Panc1 (cell line): ENCODE measurements around the gene ARHGAP6. TPM values are rescaled to one million over a fixed set of nuclear protein-coding genes. Genes with fewer than 3 reads are reported as not detected.

ENCODE experiments used
- ATAC-seq: fragments of 200-7000 bp; cut with Tn5 transposase; 2 replicates; pipeline ENCODE4 v1.9.1; 2020; ENCODE audit warnings: mild to moderate bottlenecking, moderate library complexity
- BruUV-seq: library from RNA; stranded (reverse); fragments of 400-500 nt; replicated peaks from 2 replicates; lab custom pipeline; 2021; lab: Mats Ljungman, UMichigan
- CTCF ChIA-PET: fragments of 300-600 bp; sonication (Branson Sonifier 250); formaldehyde crosslinking; loops from one replicate; lab custom pipeline; 2022; ENCODE audit warnings: antibody characterized with exemption; lab: Charles Lee
- POLR2A ChIA-PET: fragments of 300-600 bp; sonication (Branson Sonifier 250); formaldehyde crosslinking; loops from one replicate; lab custom pipeline; 2022; ENCODE audit warnings: antibody characterized with exemption; lab: Charles Lee
- DNase-seq: peaks from one replicate; pipeline ENCODE4 v3.0.0-alpha.2; 2010; ENCODE audit warnings: low read depth, low spot score
- H3K27ac ChIP-seq: 2 replicates; pipeline ENCODE4 v1.5.1; 2011; ENCODE audit warnings: mild to moderate bottlenecking, low read length, inconsistent platforms
- H3K27me3 ChIP-seq: fragments of 200-500 bp; sonication (Bioruptor generic); 2 replicates; pipeline ENCODE4 v1.6.0; 2014; ENCODE audit warnings: low read length, inconsistent platforms; ENCODE audit not compliant: control insufficient read depth, insufficient read depth
- H3K36me3 ChIP-seq: fragments of 200-500 bp; sonication (Bioruptor generic); 2 replicates; pipeline ENCODE4 v1.5.1; 2014; ENCODE audit warnings: inconsistent platforms, mild to moderate bottlenecking, low read length, moderate library complexity; ENCODE audit not compliant: control insufficient read depth, insufficient read depth
- H3K4me1 ChIP-seq: 2 replicates; pipeline ENCODE4 v1.5.1; 2011; ENCODE audit warnings: inconsistent platforms, mild to moderate bottlenecking, low read length, moderate library complexity; ENCODE audit not compliant: control insufficient read depth, insufficient read depth
- H3K4me3 ChIP-seq, 2 experiments: 2 replicates each; pipeline ENCODE4 v1.5.1; 2011 to 2012; ENCODE audit warnings: low read depth in 2 of 2, low read length in 2 of 2, mild to moderate bottlenecking in 2 of 2, inconsistent platforms in 1 of 2, moderate library complexity in 1 of 2
- H3K9me3 ChIP-seq: fragments of 200-500 bp; sonication (Bioruptor generic); 2 replicates; pipeline ENCODE4 v1.5.1; 2014; ENCODE audit warnings: low read depth, mild to moderate bottlenecking, inconsistent platforms, low read length, moderate library complexity; ENCODE audit not compliant: control insufficient read depth, insufficient read depth
- CTCF ChIP-seq: fragments of 450-650 bp; IDR thresholded peaks from 2 replicates; pipeline ENCODE4 v1.5.1; 2017; ENCODE audit warnings: mild to moderate bottlenecking
- POLR2AphosphoS5 ChIP-seq: IDR thresholded peaks from 2 replicates; pipeline ENCODE4 v1.6.1; 2012; ENCODE audit warnings: mild to moderate bottlenecking, low read depth, low read length, moderate library complexity
- REST ChIP-seq, 2 experiments: IDR thresholded peaks; 2 replicates each; pipeline ENCODE4 v1.6.1; 2011 to 2012; ENCODE audit warnings: low read depth in 2 of 2, control low read depth in 1 of 2, low read length in 1 of 2, mild to moderate bottlenecking in 1 of 2, moderate library complexity in 1 of 2; ENCODE audit not compliant: insufficient read depth in 1 of 2
- SIN3A ChIP-seq: IDR thresholded peaks from 2 replicates; pipeline ENCODE4 v1.6.1; 2012; ENCODE audit warnings: low read depth, mild to moderate bottlenecking, low read length, moderate library complexity, borderline replicate concordance; ENCODE audit not compliant: insufficient read depth
- TCF7L2 ChIP-seq: IDR thresholded peaks from 2 replicates; pipeline ENCODE4 v1.6.1; 2011; ENCODE audit warnings: mild to moderate bottlenecking, low read depth, low read length, inconsistent platforms
- in situ Hi-C: cut with HindIII; loops from 2 replicates; pipeline ENCODE4 v1.10.0; 2016; ENCODE audit warnings: low sequenced_read_pairs, low pct_unique_long_range_greater_than_20kb
- intact Hi-C: fragments of 100-400 bp; cut with micrococcal nuclease; formaldehyde crosslinking; loops from one replicate; pipeline ENCODE4 v1.10.0; 2022; ENCODE audit not compliant: unreplicated experiment
- total RNA-seq: library from RNA; stranded (reverse); gene quantifications from one replicate; pipeline ENCODE4 v1.2.1, GENCODE V29; 2021; ENCODE audit not compliant: unreplicated experiment

The ARHGAP6 gene
- total RNA-seq, 1 experiment from 2014 or later: 0.13 TPM

- POLR2A ChIA-PET: no interaction called here
These were observed 455.3 kb downstream of the ARHGAP6 start for GRCh38 chrX:11210415-11210801.

GRCh38 chrX:11209798-11210414 is 455.8 kb downstream of the ARHGAP6 start:
- in situ Hi-C loops: no loop called here
- CTCF ChIA-PET: no interaction called here
- BruUV-seq: no TSS peak

More at GRCh38 chrX:11210415-11210801, 455.3 kb downstream of the ARHGAP6 start:
- TF ChIP-seq CTCF (no peak), SIN3A (no peak), POLR2AphosphoS5 (no peak), TCF7L2 (no peak), REST (IDR thresholded peaks at IDR 0.05; ENCODE audit: insufficient read depth in 1 of 2, low read depth in 2 of 2, low read length in 1 of 2) (no peak)
- H3K36me3 ChIP-seq: no peaks in the 10 kb centered on the region
- no peak for DNase-seq
- in situ Hi-C loops: no loop called here
- CTCF ChIA-PET: no interaction called here
- no peak for ATAC-seq
- H3K27ac ChIP-seq: no peak overlapping the region
- no peaks in the 10 kb centered on the region for H3K27me3 ChIP-seq
- no peaks in the 10 kb centered on the region for H3K9me3 ChIP-seq
- no peak overlapping the region for H3K4me3 ChIP-seq
- no peaks in the 10 kb centered on the region for H3K4me1 ChIP-seq
- BruUV-seq: no TSS peak
- intact Hi-C loops: no loop called here

More at GRCh38 chrX:11209798-11210414, 455.8 kb downstream of the ARHGAP6 start:
- POLR2A ChIA-PET: no interaction called here
- ATAC-seq: no peak
- DNase-seq: no peak
- Histone ChIP-seq H3K4me3 (no peak overlapping the region), H3K4me1 (no peaks in the 10 kb centered on the region), H3K36me3 (no peaks in the 10 kb centered on the region), H3K27ac (no peak overlapping the region), H3K9me3 (no peaks in the 10 kb centered on the region), H3K27me3 (no peaks in the 10 kb centered on the region)
- TF ChIP-seq TCF7L2 (no peak), POLR2AphosphoS5 (no peak), SIN3A (no peak), REST (IDR thresholded peaks at IDR 0.05; ENCODE audit: insufficient read depth in 1 of 2, low read depth in 2 of 2, low read length in 1 of 2) (no peak), CTCF (no peak)
- intact Hi-C loops: no loop called here
